Frontal cortex (tissue), 4 donors: ENCODE results near the gene PI4KA. TPM values are rescaled to one million over a fixed set of nuclear protein-coding genes. Genes with fewer than 3 reads are reported as not detected.
"Not testable (repeated sequence)": the region's sequence is repeated elsewhere in the genome, so short reads cannot be mapped to it uniquely, and the experiment has no call there.

Experiments
- DNase-seq, 2 donors: peaks; one replicate each; pipeline ENCODE4 v3.0.0; 2012; ENCODE audit warnings: low spot score in 2 of 2
- FAIRE-seq: peaks from 2 replicates; lab custom pipeline; 2012; peaks lifted over from hg19 to GRCh38; lab: Jason Lieb, UNC
- total RNA-seq: library from RNA; depleted of rRNA; stranded (reverse); fragments of >200 nt; gene quantifications from one replicate; pipeline ENCODE4 v1.2.3, GENCODE V29; 2014
- donor health status: control.
- donor health status: control.
- donor health status: control.

The PI4KA gene
- total RNA-seq, 1 donor from 2014 or later: 67.7 TPM

DNA sequence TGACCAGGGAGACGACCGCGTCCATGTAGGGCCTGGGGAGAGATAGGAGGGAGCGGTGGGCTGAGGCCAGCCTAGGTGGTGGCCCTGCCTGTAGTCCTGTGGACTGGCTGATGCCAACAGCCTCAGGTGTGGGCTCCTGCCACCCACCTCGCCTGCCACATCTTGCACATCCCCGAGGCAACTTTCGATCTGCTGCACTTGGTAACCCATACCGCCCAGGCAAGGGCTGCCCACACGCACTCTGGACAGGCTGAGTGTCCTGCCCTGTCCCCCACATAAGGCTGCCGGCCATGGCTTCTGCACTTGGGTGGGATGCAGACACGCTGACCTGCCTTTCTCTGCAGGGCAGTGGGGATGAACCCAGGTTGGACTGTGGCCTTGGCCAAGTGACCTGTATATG lies 148.6 kb downstream of the PI4KA start:
- DNase-seq, FAIRE-seq: not testable (repeated sequence)

DNA sequence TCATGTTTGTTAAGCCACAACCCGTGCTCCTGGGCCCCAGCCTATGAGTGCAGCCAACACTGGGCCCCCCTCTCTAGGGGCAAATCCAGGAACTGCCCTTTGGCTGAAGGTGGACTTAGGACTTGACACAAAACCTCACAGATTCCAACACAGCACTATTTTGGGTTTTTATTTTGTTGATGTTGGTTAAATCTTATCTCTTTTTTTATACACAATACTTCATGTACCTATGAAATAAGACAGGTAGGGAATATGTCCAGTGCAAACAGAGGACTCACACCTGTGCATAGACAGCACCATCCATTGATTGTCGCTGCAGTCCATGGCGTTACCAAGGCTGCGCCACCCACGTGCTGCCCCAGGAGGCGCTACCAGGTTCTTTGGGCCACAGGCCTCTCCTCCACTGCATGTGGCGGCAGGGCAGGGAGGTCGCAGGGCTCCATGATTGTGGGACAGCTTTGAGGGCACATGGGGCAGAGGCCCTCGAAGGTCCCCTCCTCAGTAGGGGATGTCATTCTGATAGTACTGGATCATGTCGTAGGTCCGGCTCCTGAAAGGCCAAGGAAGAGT lies 151.0 kb downstream of the PI4KA start:
- DNase-seq, FAIRE-seq: not testable (repeated sequence)

DNA sequence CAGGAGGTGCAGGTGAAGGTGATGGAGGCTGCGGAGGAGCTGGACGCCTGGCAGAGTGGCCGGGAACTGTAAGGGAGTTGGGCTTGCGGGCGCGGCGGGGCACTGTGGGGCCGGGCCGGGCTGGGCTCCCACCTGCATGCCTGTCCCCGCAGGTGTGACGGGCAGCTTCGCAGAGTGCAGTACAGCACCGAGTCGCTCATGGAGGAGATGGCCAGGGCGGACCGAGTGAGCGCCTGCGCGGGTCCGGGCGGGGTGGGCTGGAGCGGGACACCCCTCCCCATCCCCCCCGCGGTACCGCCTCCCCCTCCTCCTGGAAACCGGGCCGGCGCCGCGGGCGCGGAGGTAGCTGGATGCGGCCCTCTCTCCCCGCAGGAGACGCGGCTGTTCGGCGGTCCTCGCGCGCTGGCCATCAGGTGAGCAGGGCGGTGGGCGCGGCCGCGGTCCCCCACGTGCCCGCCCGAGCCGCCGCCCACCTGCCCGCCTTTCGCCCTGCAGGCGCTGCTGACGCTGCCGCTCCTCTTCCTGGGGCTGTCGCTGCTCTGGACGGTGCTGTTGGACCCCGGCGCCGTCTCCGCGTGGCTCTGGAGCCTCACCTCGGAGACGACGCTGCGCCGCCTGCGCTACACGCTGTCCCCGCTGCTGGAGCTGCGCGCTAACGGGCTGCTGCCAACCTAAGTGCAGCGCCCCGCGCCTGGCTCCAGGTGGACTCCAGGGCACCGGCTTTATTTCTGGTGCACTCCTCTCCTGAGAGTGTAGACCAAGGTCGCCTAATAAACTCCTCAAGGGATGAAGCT lies 154.6 kb downstream of the PI4KA start:
- FAIRE-seq, DNase-seq: not testable (repeated sequence)

DNA sequence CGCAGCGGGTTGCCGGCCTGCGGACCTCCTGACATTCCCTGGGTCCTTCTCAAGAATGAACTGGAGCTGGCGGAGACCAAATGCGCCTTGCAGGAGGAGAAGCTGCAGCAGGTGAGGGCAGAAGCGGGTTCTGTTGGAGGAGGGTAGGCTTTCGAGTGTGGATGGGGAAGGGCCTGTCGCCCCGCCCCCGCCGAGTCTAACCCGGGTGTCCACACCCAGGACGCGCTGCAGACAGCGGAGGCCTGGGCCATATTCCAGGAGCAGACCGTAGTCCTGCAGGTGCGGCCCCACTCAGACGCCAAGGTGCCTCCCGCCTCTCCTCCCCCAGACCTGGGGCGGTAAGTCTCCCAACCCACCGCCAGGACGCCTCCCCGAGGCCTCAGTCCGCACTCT lies 155.2 kb downstream of the PI4KA start:
- not testable (repeated sequence) for FAIRE-seq

DNA sequence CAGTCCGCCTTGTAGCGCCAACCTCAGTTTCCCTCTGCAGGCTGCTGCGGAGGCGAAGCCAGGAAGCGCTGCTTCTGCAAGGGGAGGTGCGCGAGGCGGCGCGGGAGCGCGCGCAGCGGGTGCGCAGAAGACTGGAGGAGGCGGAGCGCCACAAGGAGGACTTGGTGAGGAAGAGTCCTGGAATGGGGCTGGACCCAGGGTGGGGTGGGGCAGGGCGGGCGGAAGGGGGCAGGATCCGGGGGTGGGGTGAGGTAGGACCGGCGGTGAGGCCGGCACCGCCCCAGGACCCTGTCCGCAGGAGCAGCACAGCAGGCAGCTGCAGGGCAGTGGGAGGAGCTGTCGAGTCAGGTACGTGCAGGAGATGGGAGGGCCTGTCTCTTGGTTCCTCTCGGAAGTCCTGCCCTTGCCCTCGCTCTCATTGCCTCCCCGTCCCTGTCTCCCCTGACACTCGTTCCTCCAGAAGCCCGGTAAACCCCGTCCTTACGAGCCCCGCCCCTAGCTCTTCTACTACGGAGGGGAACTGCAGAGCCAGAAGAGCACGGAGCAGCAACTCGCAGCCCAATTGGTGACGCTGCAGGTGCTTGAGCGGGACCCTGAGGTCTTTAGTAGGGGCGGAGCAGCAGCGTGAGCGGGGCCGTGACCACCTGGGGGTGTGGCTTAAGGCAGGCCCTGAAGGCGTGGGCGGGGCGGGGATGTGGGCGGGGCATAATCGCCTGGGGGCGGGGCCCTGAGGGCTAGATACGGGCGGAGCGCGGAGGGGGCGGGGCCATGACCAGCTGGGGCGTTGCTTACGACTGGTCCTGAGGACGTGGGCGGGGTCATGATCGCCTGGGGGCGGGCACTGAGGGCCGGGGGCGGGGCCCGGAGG lies 155.8 kb downstream of the PI4KA start:
- DNase-seq: peak; percentile 88 to 91
- FAIRE-seq: not testable (repeated sequence)

More for the DNA sequence above, 155.2 kb downstream of the PI4KA start:
- not testable (repeated sequence) for DNase-seq

DNA sequence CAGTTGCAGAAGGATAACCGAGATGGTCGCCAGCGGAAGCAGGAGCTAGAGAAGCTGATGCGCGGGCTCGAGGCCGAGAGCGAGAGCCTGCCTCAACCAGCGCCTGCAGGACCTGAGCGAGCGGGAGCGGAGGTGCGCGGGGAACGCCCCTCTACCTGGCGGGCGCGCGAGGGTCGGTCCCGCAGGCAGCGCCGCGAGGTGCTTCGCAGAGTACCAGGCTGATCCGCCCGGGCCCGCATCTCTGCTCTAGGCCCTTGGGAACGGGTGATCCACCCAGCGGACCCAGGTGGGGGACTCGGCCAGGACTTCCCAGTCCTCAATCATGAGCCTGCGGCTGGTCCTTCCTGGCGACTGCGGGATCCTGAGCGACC lies 156.5 kb downstream of the PI4KA start:
- DNase-seq, FAIRE-seq: not testable (repeated sequence)

DNA sequence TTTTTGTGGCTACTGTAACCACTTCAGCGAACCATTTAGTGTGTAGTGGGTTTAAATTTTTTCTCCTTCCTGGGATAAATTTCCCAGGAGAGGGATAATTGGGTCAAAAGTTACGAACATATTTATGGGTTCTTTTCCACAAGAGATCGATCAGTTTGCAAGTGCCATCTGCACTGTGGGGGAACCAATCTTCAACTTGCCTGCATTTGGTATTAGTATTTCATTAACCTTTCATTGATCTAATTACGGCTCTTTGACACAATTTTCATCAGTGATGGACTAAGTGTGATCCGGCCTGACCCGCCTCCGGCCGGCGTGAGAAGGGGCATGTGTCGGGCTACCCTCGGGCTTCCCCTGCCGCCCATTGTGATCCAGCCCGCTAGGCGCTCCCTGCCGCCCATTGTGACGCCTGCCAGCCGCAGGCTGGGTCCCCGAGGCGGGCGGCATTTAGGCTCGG lies 156.9 kb downstream of the PI4KA start:
- FAIRE-seq, DNase-seq: not testable (repeated sequence)

DNA sequence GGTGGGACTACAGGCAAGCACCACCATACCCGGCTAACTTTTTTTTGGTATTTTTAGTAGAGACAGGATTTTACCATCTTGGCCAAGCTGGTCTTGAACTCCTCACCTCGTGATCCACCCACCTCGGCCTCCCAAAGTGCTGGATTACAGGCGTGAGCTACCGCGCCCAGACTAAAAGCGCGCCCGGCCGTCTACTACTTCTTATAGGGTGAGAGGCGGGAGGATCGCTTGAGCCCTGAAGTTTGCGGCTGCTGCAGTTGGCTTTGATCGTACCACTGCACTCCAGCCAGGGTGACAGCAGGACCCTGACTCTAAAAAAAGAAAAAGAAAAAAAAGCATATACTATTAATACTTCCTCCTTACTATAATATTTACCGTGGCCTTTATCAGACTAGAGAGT lies 158.3 kb downstream of the PI4KA start:
- DNase-seq, FAIRE-seq: not testable (repeated sequence)

DNA sequence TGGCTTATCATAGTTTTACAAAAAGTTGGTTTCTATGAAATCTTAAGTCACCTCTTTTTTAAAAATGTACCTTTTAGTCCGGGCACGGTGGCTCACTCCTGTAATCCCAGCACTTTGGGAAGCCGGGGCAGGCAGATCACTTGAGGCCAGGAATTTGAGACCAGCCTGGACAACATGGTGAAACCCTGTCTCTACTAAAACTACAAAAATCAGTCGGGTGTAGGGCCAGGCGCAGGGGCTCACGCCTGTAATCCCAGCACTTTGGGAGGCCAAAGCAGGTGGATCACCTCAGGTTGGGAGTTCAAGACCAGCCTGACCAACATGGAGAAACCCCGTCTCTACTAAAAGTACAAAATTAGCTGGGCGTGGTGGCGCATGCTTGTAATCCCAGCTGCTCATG lies 158.8 kb downstream of the PI4KA start:
- not testable (repeated sequence) for DNase-seq, FAIRE-seq

DNA sequence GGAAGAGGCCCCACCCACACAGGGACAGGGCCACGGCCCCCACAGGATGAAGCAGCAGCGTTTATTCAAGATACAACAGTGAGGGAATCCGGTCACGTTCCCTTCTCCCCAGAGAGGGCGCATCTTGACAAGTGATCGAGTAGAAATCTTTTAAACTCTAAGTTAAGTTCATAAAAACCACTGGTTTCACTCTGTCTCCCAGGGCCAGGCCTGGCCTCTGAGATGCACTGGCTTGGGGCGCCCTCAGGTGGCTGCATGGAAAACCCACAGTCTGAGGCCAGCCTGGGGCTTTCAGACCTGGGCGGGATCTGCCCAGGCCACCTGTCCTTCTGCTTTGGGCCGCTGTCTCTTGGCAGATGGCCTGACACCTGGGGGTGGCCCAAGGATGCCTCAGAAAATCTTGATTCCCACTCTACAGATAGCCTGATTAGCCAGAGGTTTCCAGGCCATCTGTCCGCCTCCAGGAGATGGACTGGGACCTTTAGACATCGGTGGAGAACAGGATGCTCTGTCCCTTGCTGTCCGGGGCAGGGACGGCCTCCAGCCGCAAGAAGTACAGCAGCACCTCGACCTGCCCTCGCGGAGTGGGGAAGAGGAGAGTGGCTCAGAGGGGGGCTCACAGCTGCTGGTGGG lies 161.0 kb downstream of the PI4KA start:
- not testable (repeated sequence) for FAIRE-seq
- DNase-seq: peak; percentile 60 to 70

DNA sequence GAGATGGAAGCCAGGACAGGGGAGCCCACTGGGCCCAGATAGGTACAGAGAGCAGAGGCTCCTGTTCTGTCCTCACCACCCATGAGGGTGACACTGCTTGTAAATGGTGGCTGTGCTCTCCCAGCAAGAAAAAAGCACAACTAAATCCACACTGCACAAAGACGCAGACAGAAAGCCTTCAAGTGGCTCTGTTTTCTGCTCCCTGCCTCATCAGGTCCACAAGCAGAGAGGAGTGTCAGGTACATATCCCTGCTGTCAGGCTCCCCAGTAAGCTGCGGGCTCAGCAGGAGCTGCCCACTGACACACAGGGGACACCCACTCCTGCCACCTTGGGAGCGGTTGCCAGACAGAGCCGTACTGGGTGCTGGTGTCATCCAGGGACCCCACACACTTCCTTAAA lies 162.6 kb downstream of the PI4KA start:
- not testable (repeated sequence) for FAIRE-seq

DNA sequence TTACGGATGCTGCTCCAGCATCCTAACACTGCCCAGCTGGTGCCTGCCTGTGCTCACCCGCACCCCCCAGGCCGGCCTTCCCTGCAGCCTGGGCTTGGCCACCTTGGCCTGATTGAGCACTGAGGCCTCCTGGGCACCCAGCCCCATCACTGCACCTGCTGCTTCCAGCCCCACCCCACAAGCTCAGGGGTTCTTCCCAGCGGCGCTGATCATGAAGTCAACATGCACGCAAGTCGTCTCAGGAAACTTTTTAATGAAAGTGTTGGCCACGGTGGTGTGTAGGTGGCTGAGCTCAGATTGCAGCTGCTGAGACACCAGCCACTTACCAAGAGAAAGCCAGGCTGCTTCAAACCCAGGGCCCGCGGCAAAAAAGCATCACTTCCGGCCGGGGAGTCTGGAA lies 163.4 kb downstream of the PI4KA start:
- FAIRE-seq, DNase-seq: not testable (repeated sequence)

More for the DNA sequence above, 162.6 kb downstream of the PI4KA start:
- DNase-seq: not testable (repeated sequence)

DNA sequence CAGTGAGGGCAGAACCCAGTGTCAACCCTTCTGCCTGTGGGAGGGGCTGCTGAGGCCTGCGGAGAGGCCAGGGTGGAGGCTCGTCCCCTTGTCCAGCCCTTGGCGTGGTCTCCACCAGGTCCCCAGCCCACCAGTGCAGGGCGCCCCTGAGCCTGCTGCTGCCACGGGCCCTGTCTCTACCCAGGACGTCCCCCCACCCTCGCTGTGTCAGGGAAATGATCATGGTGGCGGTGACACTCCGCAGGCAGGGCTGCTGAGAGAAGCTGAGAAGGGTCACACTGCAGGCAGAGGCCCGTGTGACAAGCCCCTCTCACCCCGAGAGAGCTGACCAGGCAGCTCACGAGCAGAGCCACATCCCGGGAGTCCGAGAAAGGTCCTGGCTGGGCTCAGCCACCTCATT lies 164.4 kb downstream of the PI4KA start:
- FAIRE-seq, DNase-seq: not testable (repeated sequence)

DNA sequence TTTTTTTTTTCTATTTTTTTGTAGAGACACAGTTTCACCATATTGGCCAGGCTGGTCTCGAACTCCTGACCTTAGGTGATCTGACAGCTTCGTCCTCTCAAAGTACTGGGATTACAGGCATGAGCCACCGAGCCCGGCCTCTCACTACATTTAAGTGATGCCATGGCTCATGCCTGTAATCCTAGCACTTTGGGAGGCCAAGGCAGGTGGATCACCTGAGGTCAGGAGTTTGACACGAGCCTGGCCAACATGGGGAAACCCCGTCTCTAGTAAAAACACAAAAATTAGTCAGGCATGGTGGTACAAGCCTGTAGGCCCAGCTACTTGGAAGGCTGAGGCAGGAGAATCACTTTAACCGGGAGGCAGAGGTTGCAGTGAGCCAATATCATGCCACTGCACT lies 165.7 kb downstream of the PI4KA start:
- FAIRE-seq, DNase-seq: not testable (repeated sequence)

DNA sequence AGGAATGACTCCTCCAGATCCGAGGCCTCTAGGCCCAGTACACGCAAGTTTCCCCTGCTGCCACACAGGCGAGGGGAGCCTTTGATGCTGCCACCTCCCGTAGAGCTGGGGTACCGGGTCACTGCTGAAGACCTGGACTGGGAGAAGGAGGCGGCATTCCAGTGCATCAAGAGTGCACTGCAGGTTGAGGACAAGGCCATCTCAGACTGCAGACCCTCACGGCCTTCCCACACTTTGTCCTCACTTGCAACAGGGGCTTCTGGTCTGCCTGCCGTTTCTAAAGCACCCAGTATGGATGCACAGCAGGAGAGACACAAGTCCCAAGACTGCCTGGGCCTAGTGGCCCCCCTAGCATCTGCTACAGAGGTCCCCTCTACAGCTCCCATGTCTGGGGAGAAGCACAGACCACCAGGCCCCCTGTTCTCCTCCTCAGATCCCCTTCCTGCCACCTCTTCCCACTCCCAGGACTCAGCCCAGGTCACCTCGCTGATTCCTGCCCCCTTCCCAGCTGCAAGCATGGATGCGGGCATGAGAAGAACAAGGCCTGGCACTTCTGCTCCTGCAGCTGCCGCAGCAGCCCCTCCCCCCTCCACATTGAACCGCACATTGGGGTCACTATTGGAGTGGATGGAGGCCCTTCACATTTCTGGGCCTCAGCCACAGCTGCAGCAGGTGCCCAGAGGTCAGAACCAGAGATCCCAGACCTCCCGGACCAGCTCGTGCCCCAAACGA lies 167.9 kb downstream of the PI4KA start:
- not testable (repeated sequence) for FAIRE-seq, DNase-seq

DNA sequence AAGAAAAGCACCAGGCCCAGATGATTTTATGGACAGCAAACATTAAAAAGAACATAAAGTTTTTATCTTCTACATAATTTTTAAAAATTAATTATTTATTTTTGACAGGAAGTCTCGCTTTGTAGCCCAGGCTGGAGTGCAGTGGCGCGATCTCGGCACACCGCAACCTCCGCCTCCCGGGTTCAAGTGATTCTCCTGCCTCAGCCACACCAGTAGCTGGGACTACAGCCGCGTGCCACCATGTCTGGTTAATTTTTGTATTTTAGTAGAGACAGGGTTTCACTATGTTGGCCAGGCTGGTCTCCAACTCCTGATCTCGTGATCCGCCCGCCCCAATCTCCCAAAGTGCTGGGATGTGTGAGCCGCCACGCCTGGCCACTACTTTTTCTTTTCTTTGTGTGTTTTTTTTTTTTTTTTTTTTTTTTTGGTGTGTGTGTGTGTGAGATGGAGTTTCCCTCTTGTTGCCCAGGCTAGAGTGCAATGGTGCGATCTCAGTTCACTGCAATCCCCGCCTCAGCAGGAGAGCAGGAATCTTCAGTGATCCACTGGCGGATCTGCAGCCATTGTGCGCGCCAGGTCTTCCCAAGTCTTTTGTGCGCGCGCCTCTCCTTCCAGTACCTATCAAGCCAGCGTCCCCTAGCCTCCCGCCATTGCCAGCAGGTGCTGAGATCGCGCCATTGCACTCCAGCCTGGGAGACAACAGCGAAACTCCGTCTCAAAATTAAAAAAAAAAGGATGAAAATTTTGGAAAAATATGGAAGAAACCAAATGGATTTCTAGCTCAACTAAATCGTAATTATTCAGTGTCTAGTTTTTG lies 171.0 kb downstream of the PI4KA start:
- not testable (repeated sequence) for DNase-seq, FAIRE-seq

DNA sequence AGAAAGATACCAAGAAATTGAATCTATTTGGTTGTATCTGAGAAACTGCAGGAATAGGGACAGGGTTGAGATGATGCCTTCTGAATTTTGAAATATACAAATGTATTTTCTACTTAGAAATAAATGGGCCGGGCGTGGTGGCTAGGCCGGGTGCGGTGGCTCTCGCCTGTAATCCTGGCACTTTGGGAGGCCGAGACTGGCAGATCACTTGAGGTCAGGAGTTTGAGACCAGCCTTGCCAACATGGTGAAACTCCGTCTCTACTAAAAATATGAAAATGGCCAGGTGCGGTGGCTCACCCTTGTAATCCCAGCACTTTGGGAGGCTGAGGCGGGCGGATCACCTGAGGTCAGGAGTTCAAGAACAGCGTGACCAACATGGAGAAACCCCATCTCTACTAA lies 172.8 kb downstream of the PI4KA start:
- not testable (repeated sequence) for DNase-seq, FAIRE-seq
